Fibroblast of peridontal ligament (primary cell): ENCODE measurements around the gene DMPK.

Source experiments
- DNase-seq: peaks from one replicate; pipeline ENCODE4 v3.0.0-alpha.2; 2010; ENCODE audit errors: extremely low read depth

DMPK gene

DNA sequence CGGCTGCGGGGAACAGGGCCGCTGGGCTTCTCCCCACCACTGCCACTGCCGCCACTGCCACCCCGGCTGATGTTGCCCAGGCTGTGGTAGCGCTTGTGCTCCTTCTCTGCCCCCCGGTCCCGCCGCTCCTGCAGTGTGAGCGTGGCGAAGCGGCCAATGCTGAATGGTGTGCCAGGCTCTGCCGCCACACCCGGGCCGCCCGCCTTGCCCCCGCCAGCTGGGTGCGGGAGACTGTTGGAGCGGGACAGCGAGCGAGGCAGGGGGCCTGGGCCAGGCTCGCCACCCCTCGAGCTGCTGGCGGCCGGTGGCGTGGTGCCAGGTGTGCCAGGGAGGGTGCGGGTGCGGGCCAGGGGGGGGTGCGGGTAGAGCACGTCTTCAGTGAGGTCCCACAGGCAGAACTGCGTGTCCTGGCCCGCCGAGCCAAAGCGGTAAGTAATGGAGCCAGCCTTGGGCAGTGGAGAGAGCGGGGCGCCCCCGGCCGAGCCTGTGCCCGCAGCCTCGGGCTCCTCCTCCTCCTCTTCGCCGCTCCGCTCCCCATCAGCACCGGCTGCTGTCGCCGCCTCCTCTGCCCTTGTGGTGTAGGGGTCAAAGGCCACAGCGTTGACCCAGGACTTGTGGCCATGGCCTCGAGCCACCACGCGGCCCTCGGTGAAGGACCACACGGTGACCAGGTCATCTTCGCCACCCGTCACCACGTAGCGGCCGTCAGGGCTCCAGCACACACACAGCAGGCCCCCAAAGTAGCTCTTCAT lies 3.7 kb upstream of the DMPK start:
- no peak for DNase-seq

DNA sequence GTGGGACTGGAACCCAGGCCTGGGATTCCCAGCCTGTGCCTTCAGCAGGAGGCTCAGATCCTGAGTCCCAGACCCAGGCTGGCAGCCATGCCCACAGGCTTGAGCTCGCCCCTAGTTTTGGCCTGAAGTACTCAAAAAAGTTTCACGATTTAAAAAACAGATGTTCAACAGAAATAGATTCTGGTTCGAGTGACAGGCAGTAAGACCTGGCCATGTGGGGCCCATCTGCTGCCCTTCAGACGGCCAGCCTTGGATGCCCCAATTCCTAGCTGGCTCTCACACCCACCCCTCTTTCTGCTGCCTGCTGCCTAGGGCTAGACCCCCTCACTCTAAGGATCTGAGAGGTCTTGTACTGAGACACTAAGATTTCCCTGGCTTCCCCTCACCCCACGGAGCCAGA lies 2.8 kb upstream of the DMPK start:
- no peak for DNase-seq

DNA sequence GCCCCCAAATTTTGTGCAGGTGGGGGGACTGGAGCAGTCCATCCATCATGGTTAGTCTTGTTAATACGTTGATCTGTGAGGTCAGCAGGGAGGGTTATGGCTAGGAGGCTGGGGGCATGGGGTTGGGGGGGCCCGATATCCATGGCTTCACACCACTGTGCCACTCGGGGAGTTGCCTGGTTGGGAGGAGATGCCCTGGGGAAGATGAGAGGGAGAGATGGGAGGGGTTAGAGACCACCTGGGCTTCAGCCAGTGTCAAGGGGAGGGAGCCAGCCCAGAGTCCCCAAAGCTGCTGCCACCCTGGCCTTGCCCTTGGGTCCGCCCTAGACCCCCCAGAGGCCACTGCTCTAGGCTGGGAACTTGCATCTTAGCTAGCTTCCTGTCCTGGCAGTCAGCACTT lies 1.8 kb upstream of the DMPK start:
- no peak for DNase-seq

DNA sequence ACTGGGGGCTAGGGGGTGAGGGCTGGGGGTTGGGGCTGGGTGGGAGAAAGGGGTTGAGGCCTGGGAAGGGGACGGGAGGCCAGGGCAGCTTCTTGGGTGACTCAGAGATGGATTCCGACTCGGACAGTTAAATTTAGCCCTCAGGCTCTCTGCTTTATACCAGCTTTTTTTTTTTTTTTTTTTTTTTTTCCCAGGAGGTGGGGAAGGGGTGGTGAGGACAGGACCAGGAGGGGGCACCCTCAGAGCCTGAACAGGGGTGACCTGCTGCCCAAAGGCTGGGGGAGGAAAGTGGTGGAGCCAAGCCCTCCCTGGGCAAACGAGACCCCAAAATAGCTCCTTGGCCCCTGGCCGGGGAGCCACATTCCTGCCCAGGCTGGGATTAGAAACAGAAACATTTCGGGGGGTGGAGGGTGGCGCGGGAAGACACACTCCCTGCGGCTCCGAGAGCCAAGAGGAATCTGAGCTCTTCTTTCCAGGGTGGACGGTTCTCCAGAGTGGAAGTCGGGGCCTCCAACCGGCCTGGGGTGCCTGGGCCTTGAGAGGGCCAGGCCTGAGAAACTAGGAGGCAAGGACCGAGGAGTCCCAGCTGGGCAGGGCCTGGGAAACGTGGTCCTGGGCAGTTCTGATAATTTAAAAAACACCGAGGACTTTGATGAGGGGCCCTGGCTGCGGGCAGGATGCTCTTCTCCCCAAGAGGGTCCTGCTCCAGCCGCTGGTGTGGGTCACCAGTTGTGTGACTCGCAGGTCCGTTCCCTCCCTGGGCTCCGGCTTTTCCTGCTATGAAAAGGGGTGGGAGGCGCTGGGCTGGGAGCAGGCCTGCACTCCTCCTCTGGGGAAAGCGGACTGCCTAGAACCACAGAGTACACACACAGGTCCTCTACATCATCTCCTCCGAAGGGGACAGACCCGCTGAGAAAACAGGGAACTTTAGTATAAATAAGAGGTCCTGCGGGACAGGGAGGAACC lies 813 bp upstream of the DMPK start:
- DNase-seq: peak; percentile 82

DNA sequence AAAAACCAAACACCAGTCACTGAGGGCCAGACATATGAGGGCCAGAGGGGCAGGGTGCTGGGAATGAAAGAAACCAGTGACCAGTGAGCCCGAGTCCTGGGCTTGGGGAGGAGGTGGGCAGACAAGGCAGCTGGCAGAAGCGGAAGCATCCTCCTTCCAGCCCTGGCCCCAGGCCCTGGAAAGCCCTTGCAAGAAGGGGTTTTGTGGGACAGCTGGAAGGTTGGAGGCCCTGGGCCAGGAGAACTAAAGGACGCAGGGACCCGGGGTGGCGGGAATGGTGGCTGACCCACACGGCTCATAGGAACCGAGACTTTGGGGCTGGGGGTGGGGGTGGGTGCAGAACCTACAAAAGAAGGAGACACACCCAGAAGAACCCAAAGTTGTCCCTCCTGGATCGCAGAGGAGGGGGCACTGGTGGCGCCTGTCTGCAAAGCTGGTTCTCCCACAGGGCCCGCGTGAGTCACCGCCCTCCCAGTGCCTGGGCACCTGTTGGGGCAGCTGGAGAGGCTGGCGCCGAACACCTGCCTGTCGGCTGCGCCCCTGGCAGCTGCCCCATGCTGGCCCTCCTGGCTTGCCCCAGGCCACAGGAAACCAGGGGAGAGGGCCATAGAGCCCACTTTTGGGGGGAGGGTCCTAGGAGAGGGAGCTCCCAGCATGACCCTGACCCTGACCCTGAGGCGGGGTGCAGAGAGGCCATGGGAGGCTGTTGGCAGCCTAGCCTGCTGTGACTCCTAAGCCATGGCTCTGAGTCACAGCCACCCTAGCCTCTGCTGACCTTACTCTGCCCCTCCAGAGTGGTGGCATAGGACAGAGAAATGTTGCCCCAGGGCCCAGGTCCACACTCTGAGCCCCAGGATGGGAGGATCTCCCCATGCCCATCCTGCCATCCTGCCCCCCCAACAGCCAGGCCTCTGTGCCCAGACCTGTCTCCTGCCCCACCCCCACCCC lies 802 bp downstream of the DMPK start:
- DNase-seq: no peak

DNA sequence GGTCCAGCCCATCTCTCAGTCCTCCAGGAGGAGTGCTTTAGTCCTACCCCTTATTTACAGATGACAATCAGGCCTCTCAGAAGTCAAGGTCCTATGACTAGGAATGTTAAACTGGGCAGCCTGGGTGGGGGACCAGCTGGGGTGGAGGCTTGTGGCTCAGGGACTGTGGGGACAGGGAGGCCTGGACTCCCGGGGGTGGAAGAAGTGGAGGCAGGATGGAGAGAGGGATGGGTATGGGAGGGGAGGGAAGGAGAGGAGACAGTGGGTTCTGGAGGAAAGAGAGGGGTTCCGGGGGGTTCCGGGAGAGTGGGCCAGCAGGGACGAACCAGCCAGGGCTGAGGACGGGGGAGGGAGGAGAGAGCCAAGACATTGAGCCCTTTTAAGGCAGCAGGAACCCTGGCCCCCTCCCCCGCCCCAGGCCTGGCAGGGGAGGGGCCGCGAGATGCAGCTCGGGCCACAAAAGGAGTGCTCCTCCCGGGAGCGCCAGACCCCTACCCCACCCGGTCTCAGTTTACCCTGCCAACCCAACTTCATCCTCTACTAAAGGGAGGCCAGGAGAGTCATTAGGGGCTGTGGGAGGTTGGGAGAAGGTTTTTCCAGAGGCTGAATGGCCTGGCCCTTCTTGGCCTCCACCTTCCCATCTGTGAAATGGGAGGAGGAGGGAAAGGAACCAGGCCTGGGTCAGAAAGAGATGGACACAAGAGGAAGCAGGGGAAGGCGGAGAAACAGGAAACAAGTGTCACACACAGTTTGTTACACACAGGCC lies 1.7 kb downstream of the DMPK start:
- no peak for DNase-seq

DNA sequence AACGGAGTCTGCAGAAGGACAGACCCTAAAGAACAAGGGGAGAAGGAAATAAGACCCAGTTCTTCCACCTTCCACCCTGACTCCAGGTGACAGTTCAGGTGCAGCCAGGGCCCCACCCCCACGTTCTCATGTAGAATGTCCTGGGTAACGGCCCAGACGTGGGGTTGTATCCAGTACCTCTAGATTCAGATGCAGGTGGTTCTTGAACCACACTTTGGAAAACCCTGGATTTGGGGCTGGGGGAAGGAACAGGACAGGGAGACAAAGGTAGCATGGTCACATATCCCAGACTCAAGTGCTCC lies 2.2 kb downstream of the DMPK start:
- no peak for DNase-seq

DNA sequence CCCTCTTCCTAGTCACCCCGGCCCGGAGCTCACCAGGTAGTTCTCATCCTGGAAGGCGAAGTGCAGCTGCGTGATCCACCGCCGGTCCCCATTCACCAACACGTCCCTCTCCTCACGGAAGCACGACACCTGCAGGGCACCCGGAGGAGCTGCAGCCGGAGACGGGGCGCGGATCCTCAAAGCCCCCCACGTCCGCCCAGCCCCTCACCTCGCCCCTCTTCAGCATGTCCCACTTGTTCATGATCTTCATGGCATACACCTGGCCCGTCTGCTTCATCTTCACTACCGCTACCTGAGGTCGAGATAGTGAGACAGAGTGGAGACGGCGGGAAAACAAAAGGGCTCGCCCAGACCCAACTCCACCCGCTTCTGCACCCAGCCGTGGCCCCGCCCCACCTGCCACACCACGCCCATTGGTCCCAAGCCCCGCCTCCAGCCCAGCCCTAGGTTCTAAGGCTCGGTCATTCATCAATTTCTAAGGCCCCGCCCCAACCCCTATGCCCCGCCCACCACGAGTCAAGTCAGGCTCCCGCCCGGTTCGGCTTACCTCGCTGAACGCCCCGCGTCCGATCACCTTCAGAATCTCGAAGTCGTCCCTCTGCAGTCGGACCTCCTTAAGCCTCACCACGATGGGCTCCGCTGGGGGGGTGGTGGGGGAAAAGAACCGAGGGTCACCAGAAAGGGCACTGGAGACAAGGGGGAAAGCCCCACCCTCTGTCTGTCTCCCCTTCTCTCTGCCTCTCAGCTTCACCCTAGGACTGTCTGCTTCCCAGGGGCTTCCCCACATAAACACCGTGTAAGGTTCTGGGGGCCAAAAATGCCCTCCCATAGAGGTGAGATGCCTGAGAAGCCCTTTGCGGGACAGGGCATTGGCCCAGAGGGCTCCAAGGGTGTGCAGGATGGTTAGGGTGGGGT lies 2.8 kb downstream of the DMPK start:
- DNase-seq: no peak

DNA sequence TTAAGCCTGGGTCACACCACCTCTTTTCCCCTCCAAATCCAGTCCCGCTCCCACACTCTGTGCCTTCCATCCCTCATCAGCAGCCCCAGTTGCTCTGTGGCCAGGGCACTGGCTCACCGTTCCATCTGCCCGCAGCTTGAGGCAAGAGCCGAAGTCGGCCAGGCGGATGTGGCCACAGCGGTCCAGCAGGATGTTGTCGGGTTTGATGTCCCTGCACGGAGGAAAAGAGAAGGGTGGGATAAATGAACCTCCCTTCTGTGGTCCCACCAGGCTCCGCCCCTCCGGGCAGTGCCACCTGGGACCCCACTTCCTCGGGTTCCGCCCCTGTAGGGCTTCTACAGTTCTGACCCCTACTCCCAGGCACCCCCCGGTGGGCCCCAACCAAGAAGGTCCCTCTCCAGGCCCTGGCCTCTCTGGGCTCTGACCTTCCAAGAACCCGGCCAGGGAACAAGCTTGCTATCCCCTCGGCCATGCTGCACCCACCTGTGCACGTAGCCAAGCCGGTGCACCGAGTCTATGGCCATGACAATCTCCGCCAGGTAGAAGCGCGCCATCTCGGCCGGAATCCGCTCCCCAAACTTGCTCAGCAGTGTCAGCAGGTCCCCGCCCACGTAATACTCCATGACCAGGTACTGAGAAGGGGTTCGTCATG lies 4.2 kb downstream of the DMPK start:
- no peak for DNase-seq

DNA sequence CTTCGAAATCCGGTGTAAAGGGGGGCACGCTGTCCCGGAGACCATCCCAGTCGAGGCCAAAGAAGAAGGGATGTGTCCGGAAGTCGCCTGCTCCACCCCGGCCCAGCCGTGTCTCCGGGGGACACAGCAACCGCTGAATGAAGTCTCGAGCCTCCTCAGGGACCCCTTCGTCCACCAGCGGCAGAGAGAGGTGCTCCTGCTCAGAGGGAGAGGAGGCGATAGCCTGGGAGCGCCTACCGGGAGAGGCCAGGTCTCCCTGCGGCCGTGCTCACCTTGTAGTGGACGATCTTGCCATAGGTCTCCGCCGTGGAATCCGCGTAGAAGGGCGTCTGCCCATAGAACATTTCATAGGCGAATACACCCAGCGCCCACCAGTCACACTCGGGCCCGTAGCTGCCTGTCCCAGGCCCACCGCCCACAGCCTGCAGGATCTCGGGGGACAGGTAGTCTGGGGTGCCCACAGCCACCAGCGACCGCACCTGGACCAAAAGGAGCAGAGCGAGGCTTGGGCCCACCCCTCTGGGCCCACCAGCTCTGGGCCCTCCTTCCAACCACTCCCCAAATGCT lies 4.8 kb downstream of the DMPK start:
- DNase-seq: no peak

DNA sequence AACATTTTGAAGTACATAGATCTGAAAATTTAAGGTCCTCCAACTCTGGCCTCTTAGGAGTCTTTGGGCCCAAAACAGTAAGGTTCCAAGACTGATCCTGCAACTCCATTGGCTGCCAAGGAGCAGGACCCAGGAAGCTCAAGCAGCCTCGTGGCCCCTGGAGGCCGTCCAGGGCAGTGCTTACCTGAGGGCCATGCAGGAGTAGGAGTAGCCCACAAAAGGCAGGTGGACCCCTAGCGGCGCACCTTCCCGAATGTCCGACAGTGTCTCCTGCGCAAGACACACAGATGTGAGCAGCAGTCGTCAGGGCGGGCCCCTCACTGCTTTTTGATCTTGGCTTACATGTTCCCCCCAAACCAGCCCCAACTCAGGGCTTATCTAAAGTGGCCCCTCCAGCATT lies 7.5 kb downstream of the DMPK start:
- no peak for DNase-seq

DNA sequence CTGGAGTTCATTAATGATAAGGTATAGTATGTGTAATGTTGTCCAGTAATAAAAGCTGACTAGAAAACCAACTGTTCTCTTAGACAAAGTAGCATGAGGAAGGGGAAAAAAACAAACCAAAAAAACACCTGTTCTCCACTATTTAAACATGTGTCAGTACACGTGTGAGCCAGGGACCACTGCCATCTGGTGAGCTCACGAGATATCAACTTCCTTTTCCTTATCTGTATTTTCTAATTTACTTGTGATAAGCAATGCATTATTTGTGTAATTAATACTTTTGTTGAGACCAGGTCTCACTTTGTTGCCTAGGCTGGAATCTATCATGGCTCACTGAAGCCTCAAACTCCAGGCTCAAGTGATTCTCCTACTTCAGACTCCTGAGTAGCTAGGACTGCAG lies 8.9 kb downstream of the DMPK start:
- no peak for DNase-seq

DNA sequence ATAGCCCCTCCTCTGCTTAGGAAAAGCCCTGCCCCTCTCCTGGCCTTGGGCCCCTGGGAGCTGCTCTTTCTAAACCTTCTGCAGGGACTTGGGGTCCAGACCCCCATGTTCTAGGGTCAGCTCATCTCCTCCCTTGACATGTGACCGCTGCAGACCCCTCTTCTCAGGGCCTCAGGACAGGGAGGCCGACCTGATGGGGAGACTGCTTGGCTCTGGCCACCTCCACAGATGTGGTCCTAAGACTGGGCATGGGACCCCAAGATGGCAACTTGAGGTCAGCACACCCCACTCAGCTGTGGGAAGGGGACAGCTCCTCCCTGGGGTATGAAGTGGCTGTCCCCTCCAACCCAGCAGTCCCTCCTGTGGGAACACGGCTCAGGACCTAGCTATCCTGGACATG lies 9.4 kb downstream of the DMPK start:
- no peak for DNase-seq

DNA sequence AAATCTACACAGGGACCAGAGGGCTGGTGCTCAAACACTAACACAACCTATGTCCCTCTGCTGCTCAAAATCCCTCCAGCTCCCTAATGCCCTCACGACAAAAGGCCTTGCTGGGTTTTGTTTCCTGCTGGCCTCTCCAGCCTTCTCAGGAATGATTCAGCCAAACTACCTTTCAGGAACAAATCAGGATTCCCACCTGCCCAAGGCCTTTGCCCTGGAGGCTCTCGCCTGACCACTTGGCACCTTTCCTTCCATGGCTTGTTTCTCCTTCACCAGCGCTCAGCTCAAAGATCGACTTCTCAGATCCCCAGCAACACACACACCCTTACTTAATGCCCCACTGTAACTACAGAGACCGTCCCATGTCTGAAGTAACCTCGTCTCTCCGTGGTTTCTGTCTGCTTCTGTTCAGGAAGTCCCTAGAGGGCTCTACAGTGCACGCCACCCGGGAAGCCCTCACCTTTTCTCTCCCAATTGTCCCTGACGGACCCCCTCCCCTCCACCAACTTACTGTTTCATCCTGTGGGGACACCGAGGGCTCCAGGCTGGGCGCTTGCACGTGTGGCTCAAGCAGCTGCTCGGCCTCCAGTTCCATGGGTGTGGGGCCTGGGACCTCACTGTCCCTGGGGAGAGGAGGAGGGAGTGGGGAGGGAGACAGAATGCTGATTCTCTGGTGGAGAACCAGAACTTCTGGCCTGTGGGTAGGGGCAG lies 10.0 kb downstream of the DMPK start:
- DNase-seq: no peak

DNA sequence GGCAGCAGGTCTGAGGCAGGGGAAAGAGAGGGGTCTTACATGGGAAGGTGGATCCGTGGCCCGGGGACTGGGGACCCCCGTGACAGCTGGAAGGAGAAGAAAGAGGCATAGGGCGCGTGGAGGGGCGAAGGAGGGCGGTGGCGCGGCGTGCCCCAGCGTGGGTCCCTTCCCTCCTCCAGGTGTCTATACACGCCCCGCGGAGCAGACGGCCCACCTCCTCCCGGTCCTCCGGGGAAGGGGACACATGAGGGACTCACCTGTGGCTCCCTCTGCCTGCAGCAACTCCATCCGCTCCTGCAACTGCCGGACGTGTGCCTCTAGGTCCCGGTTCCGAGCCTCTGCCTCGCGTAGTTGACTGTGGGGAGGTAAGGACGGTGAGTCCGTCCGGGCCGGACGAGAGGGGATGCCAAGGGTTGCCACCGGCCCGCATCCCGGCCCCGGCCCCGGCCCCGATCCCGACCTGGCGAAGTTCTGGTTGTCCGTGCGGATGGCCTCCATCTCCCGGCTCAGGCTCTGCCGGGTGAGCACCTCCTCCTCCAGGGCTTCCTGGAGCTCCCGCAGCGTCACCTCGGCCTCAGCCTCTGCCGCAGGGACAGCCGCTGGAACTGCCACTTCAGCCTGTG lies 10.9 kb downstream of the DMPK start:
- no peak for DNase-seq

DNA sequence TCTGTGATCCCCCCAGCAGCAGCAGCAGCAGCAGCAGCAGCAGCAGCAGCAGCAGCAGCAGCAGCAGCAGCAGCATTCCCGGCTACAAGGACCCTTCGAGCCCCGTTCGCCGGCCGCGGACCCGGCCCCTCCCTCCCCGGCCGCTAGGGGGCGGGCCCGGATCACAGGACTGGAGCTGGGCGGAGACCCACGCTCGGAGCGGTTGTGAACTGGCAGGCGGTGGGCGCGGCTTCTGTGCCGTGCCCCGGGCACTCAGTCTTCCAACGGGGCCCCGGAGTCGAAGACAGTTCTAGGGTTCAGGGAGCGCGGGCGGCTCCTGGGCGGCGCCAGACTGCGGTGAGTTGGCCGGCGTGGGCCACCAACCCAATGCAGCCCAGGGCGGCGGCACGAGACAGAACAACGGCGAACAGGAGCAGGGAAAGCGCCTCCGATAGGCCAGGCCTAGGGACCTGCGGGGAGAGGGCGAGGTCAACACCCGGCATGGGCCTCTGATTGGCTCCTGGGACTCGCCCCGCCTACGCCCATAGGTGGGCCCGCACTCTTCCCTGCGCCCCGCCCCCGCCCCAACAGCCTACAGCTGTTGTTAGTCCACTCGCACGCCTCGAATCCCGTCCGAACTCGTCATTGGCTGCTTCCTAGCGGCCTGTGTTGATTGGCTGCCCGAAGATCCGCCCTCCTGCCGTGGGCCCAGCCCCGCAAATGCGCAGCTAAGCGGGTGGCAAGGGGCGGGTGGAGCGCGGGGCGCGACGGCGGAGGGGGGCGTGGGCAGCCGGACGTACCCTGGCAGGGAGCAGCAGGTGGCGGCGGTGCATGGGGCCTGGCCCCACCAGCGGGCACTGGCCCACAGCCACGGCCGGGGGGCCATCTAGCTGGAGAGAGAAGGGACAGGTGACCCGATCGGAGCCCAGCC lies 11.8 kb downstream of the DMPK start:
- peak; percentile 96 for DNase-seq

DNA sequence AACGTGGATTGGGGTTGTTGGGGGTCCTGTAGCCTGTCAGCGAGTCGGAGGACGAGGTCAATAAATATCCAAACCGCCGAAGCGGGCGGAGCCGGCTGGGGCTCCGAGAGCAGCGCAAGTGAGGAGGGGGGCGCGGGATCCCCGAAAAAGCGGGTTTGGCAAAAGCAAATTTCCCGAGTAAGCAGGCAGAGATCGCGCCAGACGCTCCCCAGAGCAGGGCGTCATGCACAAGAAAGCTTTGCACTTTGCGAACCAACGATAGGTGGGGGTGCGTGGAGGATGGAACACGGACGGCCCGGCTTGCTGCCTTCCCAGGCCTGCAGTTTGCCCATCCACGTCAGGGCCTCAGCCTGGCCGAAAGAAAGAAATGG lies 12.5 kb downstream of the DMPK start:
- peak; percentile 37 for DNase-seq
